Measurements from ENCODE around the gene S1PR3.

Gene S1PR3

DNA sequence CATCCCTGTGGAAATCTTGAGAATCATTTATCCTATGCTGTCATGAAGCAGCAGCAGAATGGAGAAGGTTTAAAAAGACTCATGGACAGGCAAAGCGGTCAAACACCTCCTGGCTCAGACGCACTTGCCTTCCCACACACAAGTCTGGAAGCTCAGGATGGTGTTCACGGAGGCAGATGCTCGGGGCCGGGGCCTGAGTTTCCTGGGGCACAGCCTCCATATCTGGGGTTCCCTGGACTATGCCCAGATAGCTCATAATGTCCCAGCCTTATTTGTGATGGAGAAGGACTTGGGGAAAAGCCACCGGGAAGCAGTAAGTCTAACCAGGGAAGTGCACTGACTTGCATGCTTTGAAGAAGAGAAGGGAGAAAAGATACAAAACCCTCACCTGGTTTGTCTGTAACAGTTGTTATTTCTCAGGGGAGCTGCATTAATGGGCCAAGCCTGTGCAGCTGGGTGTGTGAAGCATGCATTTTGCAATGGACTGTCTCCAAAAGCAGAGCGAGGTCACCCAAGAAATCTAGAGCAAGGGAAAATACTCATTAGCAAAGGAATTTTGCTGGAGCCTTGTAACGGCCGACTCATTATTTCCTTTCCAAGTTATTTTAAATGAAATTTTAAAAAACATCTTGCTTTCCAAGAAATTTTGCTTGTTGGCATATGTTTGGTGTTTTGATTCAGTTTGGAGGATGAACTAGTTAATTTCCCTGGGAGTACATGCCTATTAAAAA, 3.4 kb downstream of the S1PR3 start:
- no peak for TF ChIP-seq TAF1 (IDR thresholded peaks at IDR 0.05; ENCODE audit: borderline replicate concordance, low read depth, low read length)
- TF ChIP-seq POLR2AphosphoS5 (IDR thresholded peaks at IDR 0.05; ENCODE audit: low read depth, low read length) = no peak
- TF ChIP-seq POLR2A (IDR thresholded peaks at IDR 0.05; ENCODE audit: low read depth, low read length) = no peak
- FAIRE-seq (no peak), DNase-seq (ENCODE audit: insufficient read length) (no peak)

DNA sequence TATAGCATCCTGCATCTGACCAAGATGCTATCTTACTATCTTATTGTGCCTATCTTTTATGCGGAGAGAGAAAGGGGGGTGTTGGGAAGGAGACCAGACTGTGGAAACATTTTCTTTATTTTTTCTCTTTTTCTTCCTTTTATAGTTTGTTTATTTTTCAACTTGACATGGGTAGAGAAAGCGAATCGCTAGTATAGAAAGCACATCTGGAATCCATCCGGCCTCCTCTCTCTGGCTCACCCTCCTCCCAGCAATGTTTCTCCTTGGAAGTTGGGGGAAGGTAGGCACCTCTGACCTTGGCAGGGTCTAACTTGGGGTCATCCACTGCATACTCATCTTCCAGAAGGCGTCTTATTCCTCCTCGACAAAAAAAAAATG, 3.9 kb downstream of the S1PR3 start:
- DNase-seq (ENCODE audit: insufficient read length) = no peak
- FAIRE-seq = no peak
- no peak for TF ChIP-seq POLR2A (IDR thresholded peaks at IDR 0.05; ENCODE audit: low read depth, low read length)
- no peak for TF ChIP-seq TAF1 (IDR thresholded peaks at IDR 0.05; ENCODE audit: borderline replicate concordance, low read depth, low read length)
- TF ChIP-seq POLR2AphosphoS5 (IDR thresholded peaks at IDR 0.05; ENCODE audit: low read depth, low read length) = no peak

DNA sequence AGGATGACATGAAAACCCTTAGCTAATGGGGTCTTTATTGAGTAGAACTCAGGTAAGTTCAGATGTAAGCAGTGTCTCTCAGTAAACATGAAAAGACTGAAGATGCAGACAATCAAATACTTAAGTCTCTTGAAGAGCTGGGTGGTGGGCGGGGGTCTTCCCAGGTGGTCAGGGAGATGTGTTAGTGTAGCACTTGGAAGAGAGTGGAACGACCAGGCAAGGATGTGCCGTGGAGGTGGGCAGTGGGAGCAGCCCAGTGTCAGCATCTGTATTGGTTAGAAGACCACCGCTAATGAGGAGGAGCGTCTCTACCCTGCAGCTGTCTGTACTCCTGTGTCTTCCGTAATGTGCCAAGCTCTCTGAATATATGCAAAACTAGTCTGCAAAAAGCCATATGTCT, 4.4 kb downstream of the S1PR3 start:
- DNase-seq (ENCODE audit: insufficient read length) (no peak), FAIRE-seq (no peak)
- TF ChIP-seq TAF1 (IDR thresholded peaks at IDR 0.05; ENCODE audit: borderline replicate concordance, low read depth, low read length) (no peak), POLR2A (IDR thresholded peaks at IDR 0.05; ENCODE audit: low read depth, low read length) (no peak), POLR2AphosphoS5 (IDR thresholded peaks at IDR 0.05; ENCODE audit: low read depth, low read length) (no peak)

DNA sequence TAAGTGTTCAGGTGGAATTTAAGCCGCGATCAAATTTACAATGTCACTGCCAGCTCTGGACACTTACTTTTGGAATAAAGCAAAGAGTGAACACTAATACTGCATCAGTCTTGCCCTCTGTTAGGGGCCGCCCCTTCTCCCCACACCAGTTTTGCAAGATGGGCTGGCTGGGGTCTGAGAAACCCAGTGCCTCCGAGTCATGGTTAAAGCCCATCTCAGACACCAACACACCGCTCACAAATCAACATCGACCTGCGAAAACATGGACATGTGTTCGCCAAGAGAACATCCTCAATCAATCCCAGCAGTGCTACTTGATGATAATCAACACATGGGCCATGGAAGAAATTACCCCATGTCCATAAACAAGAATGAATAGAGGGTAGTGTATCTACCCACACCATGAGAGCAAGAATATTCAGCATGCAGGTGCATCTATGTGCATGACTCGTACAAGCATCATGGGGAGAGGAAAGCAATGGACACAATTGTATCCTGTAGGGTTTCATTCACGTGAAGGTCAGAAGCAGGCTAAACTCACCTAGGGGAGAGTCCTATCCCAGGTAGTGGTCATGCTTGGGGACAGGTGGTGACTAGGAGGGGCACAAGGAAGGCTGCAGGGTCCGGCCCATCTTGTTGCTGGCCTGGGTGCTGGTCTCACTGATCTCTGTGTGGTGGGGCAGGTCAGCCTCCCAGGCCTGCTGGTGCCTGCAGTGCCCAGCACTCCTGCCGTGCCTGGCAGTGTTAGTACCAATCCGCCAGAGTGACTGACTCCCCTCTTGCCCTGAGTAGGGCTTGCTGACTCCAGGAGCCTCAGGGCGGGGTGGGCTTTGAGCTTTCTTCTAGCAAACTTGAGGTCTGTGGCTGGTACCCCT, 5.0 kb downstream of the S1PR3 start:
- DNase-seq (ENCODE audit: insufficient read length) = no peak
- TF ChIP-seq TAF1 (IDR thresholded peaks at IDR 0.05; ENCODE audit: borderline replicate concordance, low read depth, low read length) (no peak), POLR2A (IDR thresholded peaks at IDR 0.05; ENCODE audit: low read depth, low read length) (no peak), POLR2AphosphoS5 (IDR thresholded peaks at IDR 0.05; ENCODE audit: low read depth, low read length) (no peak)
- no peak for FAIRE-seq

DNA sequence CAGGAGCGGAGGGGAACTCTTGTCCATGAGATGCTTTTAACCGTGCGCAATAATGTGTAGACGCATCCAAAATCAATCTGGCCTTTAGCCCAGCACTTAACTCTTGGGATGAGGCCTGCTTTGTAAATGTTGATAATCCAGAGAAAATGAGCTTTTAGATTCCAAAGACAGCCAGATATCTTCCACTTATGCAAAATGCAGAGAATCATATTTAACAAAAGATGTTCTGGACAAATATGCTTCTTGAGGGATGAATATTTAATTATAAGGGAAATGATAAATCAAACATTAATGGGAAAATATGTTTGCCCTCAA, 5.6 kb downstream of the S1PR3 start:
- FAIRE-seq = no peak
- DNase-seq (ENCODE audit: insufficient read length) = no peak
- TF ChIP-seq POLR2A (IDR thresholded peaks at IDR 0.05; ENCODE audit: low read depth, low read length) (no peak), POLR2AphosphoS5 (IDR thresholded peaks at IDR 0.05; ENCODE audit: low read depth, low read length) (no peak), TAF1 (IDR thresholded peaks at IDR 0.05; ENCODE audit: borderline replicate concordance, low read depth, low read length) (no peak)

DNA sequence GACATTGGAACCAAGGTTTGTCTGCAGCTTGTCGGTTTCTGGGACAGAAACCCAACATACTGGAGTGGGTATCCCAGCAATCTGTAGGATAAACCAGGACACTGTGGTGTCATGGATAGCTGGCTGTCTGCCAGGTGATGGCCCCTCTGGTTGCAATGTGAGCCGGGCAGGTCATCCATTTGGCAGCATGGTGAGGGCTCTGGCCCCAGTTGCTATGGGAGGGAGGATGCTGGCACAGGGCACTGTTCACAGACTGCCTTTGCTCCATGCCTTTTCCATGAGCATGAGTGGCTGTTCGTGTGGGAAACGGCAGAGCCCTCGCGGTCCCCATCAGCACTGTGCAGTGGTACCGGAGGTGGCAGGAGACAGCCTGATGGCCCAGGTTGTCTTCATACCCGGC, 6.4 kb downstream of the S1PR3 start:
- no peak for DNase-seq (ENCODE audit: insufficient read length)
- TF ChIP-seq POLR2A (IDR thresholded peaks at IDR 0.05; ENCODE audit: low read depth, low read length) = no peak
- no peak for TF ChIP-seq TAF1 (IDR thresholded peaks at IDR 0.05; ENCODE audit: borderline replicate concordance, low read depth, low read length)
- TF ChIP-seq POLR2AphosphoS5 (IDR thresholded peaks at IDR 0.05; ENCODE audit: low read depth, low read length) = no peak
- FAIRE-seq = no peak

DNA sequence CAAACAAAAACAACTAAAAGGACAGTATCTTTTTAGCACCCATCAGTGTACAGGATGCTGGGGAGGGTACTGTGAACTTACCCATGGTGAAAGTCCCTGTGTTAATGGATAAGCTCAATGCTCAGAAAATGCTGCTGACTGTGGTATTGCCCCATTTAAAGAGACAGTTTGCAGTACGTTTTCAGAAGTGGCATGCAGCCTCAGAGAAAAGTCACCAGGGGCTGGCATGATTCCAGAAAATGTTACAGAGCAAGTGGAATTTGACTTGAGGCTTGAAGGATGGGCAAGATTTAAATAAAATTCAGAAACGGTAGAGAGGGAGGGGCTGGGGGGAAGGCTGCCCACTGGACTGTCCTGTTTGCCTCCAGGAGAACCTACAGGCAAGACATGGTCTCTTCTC, 7.2 kb downstream of the S1PR3 start:
- no peak for TF ChIP-seq POLR2A (IDR thresholded peaks at IDR 0.05; ENCODE audit: low read depth, low read length)
- DNase-seq (ENCODE audit: insufficient read length) = no peak
- no peak for FAIRE-seq

DNA sequence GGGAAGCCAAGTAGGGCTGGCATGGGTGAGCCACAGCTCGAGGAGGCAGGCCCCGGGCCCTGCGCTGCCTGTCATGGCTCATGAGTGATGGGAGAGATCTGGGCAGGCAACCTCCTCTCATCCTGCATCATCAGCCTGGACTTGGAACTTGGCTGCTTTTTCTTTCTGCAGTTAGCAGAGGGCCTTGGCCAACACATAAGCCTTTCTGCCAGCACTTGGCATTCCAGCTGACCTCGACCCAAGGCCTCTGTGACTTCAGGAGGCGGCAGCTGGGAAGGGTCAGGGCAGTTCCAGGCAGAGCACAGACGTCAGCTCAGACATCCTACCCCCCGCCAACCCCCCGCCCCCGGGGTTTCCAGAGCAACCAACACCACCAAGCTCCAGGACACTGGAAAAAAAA, 7.6 kb downstream of the S1PR3 start:
- DNase-seq (ENCODE audit: insufficient read length) (no peak), FAIRE-seq (no peak)
- TF ChIP-seq TAF1 (IDR thresholded peaks at IDR 0.05; ENCODE audit: borderline replicate concordance, low read depth, low read length) = no peak
- no peak for TF ChIP-seq POLR2AphosphoS5 (IDR thresholded peaks at IDR 0.05; ENCODE audit: low read depth, low read length)
- TF ChIP-seq POLR2A (IDR thresholded peaks at IDR 0.05; ENCODE audit: low read depth, low read length) = no peak

DNA sequence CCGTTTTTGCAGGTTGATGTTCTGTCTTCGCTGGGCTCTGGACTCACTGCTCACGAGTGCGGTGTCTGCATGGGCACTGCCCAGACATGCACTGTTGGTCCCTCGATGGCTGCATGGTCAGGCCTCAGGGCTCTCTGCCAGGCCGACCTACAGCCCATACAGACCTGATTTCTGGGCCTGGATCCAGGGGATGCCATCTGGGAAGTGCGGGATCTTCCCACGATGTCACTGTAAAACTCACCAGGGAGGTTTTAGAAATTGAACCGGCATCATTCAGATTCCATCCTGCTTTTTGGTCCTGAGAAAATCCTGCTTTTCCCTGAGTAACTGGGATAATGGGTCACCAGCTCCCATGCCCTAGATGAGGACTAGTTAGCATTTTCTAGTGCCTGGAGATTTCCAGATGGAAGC, 9.1 kb downstream of the S1PR3 start:
- DNase-seq (ENCODE audit: insufficient read length) (no peak), FAIRE-seq (no peak)
- TF ChIP-seq POLR2A (IDR thresholded peaks at IDR 0.05; ENCODE audit: low read depth, low read length) = no peak
- no peak for TF ChIP-seq POLR2AphosphoS5 (IDR thresholded peaks at IDR 0.05; ENCODE audit: low read depth, low read length)
- no peak for TF ChIP-seq TAF1 (IDR thresholded peaks at IDR 0.05; ENCODE audit: borderline replicate concordance, low read depth, low read length)

DNA sequence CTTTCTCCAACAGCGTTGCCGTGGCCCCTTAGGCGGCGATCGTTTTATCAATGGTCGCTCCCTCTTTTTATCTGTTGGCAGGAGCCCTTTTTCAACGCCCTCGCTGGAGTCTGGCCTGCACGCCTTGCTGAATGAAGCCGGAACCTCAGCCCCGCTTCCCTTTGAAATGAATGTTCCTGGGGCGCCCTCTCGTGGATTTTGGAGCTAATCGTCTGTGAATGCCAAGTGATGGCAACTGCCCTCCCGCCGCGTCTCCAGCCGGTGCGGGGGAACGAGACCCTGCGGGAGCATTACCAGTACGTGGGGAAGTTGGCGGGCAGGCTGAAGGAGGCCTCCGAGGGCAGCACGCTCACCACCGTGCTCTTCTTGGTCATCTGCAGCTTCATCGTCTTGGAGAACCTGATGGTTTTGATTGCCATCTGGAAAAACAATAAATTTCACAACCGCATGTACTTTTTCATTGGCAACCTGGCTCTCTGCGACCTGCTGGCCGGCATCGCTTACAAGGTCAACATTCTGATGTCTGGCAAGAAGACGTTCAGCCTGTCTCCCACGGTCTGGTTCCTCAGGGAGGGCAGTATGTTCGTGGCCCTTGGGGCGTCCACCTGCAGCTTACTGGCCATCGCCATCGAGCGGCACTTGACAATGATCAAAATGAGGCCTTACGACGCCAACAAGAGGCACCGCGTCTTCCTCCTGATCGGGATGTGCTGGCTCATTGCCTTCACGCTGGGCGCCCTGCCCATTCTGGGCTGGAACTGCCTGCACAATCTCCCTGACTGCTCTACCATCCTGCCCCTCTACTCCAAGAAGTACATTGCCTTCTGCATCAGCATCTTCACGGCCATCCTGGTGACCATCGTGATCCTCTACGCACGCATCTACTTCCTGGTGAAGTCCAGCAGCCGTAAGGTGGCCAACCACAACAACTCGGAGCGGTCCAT, 10.0 kb downstream of the S1PR3 start:
- no peak for FAIRE-seq
- TF ChIP-seq TAF1 (IDR thresholded peaks at IDR 0.05; ENCODE audit: borderline replicate concordance, low read depth, low read length) (no peak), POLR2AphosphoS5 (IDR thresholded peaks at IDR 0.05; ENCODE audit: low read depth, low read length) (no peak), POLR2A (IDR thresholded peaks at IDR 0.05; ENCODE audit: low read depth, low read length) (no peak)
- peak; percentile 56 for DNase-seq (ENCODE audit: insufficient read length)

DNA sequence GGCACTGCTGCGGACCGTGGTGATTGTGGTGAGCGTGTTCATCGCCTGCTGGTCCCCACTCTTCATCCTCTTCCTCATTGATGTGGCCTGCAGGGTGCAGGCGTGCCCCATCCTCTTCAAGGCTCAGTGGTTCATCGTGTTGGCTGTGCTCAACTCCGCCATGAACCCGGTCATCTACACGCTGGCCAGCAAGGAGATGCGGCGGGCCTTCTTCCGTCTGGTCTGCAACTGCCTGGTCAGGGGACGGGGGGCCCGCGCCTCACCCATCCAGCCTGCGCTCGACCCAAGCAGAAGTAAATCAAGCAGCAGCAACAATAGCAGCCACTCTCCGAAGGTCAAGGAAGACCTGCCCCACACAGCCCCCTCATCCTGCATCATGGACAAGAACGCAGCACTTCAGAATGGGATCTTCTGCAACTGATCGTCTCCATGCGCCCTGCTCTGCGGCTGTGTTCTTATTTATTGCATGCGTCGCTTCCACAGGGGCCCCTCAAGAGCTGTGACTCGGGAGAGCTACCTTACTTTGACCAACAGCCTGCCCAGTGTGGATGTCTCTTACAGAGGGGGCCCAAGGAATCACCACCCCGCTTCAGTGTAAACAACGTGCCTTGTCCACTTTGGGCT, 10.8 kb downstream of the S1PR3 start:
- TF ChIP-seq TAF1 (IDR thresholded peaks at IDR 0.05; ENCODE audit: borderline replicate concordance, low read depth, low read length) (no peak), POLR2AphosphoS5 (IDR thresholded peaks at IDR 0.05; ENCODE audit: low read depth, low read length) (no peak)
- no peak for DNase-seq (ENCODE audit: insufficient read length)
- FAIRE-seq = no peak

All from GM12892 (cell line).